ENCODE data around the gene ANGEL1.

GRCh38 chr14:76828339-76829012, 15.8 kb upstream of the ANGEL1 start:
- TF ChIP-seq EP300 (IDR thresholded peaks at IDR 0.05; ENCODE audit: borderline replicate concordance) (no peak), REST (IDR thresholded peaks at IDR 0.05; ENCODE audit: low read depth) (no peak), USF1 (IDR thresholded peaks at IDR 0.05) (no peak), TEAD4 (IDR thresholded peaks at IDR 0.05) (no peak), RAD21 (IDR thresholded peaks at IDR 0.05; ENCODE audit: low read depth) (no peak), MAX (IDR thresholded peaks at IDR 0.05) (no peak), FOXM1 (IDR thresholded peaks at IDR 0.05; ENCODE audit: borderline replicate concordance, low read depth) (no peak), ZBTB7A (IDR thresholded peaks at IDR 0.05; ENCODE audit: low read depth) (no peak)
